Frontal cortex (tissue), 4 donors: ENCODE results near the gene GRIN2A. TPM values are rescaled to one million over a fixed set of nuclear protein-coding genes. Genes with fewer than 3 reads are reported as not detected.

Experiments used
- DNase-seq, 2 donors: peaks; one replicate each; pipeline ENCODE4 v3.0.0; 2012; ENCODE audit warnings: low spot score in 2 of 2
- FAIRE-seq: peaks from 2 replicates; lab custom pipeline; 2012; peaks lifted over from hg19 to GRCh38; lab: Jason Lieb, UNC
- total RNA-seq: library from RNA; depleted of rRNA; stranded (reverse); fragments of >200 nt; gene quantifications from one replicate; pipeline ENCODE4 v1.2.3, GENCODE V29; 2014
- donor health status: control.
- donor health status: control.
- donor health status: control.

The GRIN2A gene
- total RNA-seq, 1 donor from 2014 or later: 6.9 TPM

GRCh38 chr16:10141671-10142070 lies 40.6 kb downstream of the GRIN2A start:
- no peak for FAIRE-seq
- no peak for DNase-seq

- DNase-seq: no peak
- no peak for FAIRE-seq
Measured at GRCh38 chr16:10138881-10139280, 43.3 kb downstream of the GRIN2A start.

GRCh38 chr16:10137341-10137740 lies 44.9 kb downstream of the GRIN2A start:
- FAIRE-seq: no peak
- no peak for DNase-seq

- DNase-seq: no peak
Measured at GRCh38 chr16:10136916-10137315, 45.3 kb downstream of the GRIN2A start.

GRCh38 chr16:10130538-10130937 lies 51.7 kb downstream of the GRIN2A start:
- DNase-seq (no peak), FAIRE-seq (no peak)

More at GRCh38 chr16:10136916-10137315, 45.3 kb downstream of the GRIN2A start:
- FAIRE-seq: no peak

GRCh38 chr16:10128397-10129258 lies 53.6 kb downstream of the GRIN2A start:
- no peak for DNase-seq
- FAIRE-seq: no peak

GRCh38 chr16:10126686-10127085 lies 55.5 kb downstream of the GRIN2A start:
- FAIRE-seq (no peak), DNase-seq (peak in 1 of 2 donors; percentile 22)

- no peak for FAIRE-seq
- DNase-seq: no peak
Measured at GRCh38 chr16:10123141-10123540, 59.1 kb downstream of the GRIN2A start.

GRCh38 chr16:10122546-10122945 lies 59.7 kb downstream of the GRIN2A start:
- DNase-seq (no peak), FAIRE-seq (no peak)

GRCh38 chr16:10121897-10122425 lies 60.3 kb downstream of the GRIN2A start:
- no peak for DNase-seq
- no peak for FAIRE-seq

GRCh38 chr16:10121491-10121890 lies 60.7 kb downstream of the GRIN2A start:
- no peak for FAIRE-seq
- DNase-seq: no peak

- no peak for FAIRE-seq
- no peak for DNase-seq
Measured at GRCh38 chr16:10120953-10121352, 61.3 kb downstream of the GRIN2A start.

- FAIRE-seq (no peak), DNase-seq (no peak)
Measured at GRCh38 chr16:10114409-10114808, 67.8 kb downstream of the GRIN2A start.

GRCh38 chr16:10113248-10113647 lies 69.0 kb downstream of the GRIN2A start:
- no peak for FAIRE-seq
- no peak for DNase-seq

GRCh38 chr16:10112021-10112420 lies 70.2 kb downstream of the GRIN2A start:
- DNase-seq (no peak), FAIRE-seq (no peak)

- DNase-seq (no peak), FAIRE-seq (no peak)
Measured at GRCh38 chr16:10111156-10111761, 71.0 kb downstream of the GRIN2A start.

GRCh38 chr16:10110552-10110951 lies 71.7 kb downstream of the GRIN2A start:
- no peak for FAIRE-seq
- no peak for DNase-seq

- no peak for DNase-seq
- FAIRE-seq: no peak
Measured at GRCh38 chr16:10107081-10107480, 75.1 kb downstream of the GRIN2A start.

GRCh38 chr16:10103700-10104099 lies 78.5 kb downstream of the GRIN2A start:
- FAIRE-seq (no peak), DNase-seq (no peak)

- FAIRE-seq: no peak
- no peak for DNase-seq
Measured at GRCh38 chr16:10103118-10103517, 79.1 kb downstream of the GRIN2A start.

GRCh38 chr16:10100829-10101228 lies 81.4 kb downstream of the GRIN2A start:
- FAIRE-seq (no peak), DNase-seq (no peak)
